HCT116 (cell line): ENCODE results near the gene IL20. TPM values are rescaled to one million over a fixed set of nuclear protein-coding genes. Genes with fewer than 3 reads are reported as not detected.

Experiments used
- ATAC-seq: fragments of 200-7000 bp; cut with Tn5 transposase; 2 replicates; pipeline ENCODE4 v1.9.1; 2020; ENCODE audit warnings: mild to moderate bottlenecking, moderate library complexity
- BruUV-seq: library from RNA; stranded (reverse); fragments of 400-500 nt; replicated peaks from 2 replicates; lab custom pipeline; 2021; lab: Mats Ljungman, UMichigan
- CTCF ChIA-PET: fragments of 300-600 bp; sonication (Branson Sonifier 250); formaldehyde crosslinking; loops from one replicate; lab custom pipeline; 2021; ENCODE audit warnings: antibody characterized with exemption; lab: Charles Lee
- POLR2A ChIA-PET: fragments of 300-600, 350-600 bp; sonication (Branson Sonifier 250); formaldehyde crosslinking; loops from one replicate; lab custom pipeline; 2021; ENCODE audit warnings: antibody characterized with exemption; lab: Charles Lee
- RAD21 ChIA-PET, 2 experiments: fragments of 300-600 bp; sonication (Branson Sonifier 250); formaldehyde crosslinking; loops; one replicate each; lab custom pipeline; 2023; ENCODE audit warnings: low total read pairs in 2 of 2; ENCODE audit not compliant: uncharacterized antibody in 2 of 2, unreplicated experiment in 2 of 2, low non-redundant PET in 1 of 2; lab: Charles Lee
- DNase-seq: peaks from one replicate; pipeline ENCODE4 v3.0.0-alpha.2; 2010; ENCODE audit warnings: low read depth, low spot score
- H2AFZ ChIP-seq: fragments of 200-600 bp; shearing (Covaris generic), sonication (generic); 2 replicates; pipeline ENCODE4 v1.6.1; 2017; ENCODE audit warnings: low read depth, mixed run types, mixed read lengths, antibody characterized with exemption, low read length; ENCODE audit not compliant: poor library complexity, severe bottlenecking
- H3K27ac ChIP-seq: 2 replicates; pipeline ENCODE4 v1.5.1; 2012; ENCODE audit warnings: low read depth, low read length
- H3K27me3 ChIP-seq: fragments of 200-600 bp; sonication (generic); 2 replicates; pipeline ENCODE4 v1.6.1; 2016; ENCODE audit warnings: mixed run types, low read length, mixed read lengths; ENCODE audit not compliant: insufficient read depth
- H3K36me3 ChIP-seq, 2 experiments: fragments of 200-500 bp in 1 of 2; fragments of 200-600 bp in 1 of 2; sonication (Bioruptor generic) in 1 of 2; sonication (generic) in 1 of 2; 2 replicates each; pipeline versions ENCODE4 v1.5.1 to v1.6.1; 2014 to 2016; ENCODE audit warnings: low read length in 2 of 2, inconsistent platforms in 1 of 2, mixed read lengths in 1 of 2, mixed run types in 1 of 2; ENCODE audit not compliant: insufficient read depth in 2 of 2, control insufficient read depth in 1 of 2
- H3K4me1 ChIP-seq, 2 experiments: fragments of 200-600 bp in 1 of 2; sonication (generic) in 1 of 2; 2 replicates each; pipeline versions ENCODE4 v1.5.1 to v1.6.1; 2012 to 2017; ENCODE audit warnings: low read length in 2 of 2, inconsistent platforms in 1 of 2, mild to moderate bottlenecking in 1 of 2, mixed read lengths in 1 of 2, mixed run types in 1 of 2, moderate library complexity in 1 of 2; ENCODE audit not compliant: insufficient read depth in 2 of 2, control insufficient read depth in 1 of 2
- H3K4me2 ChIP-seq: fragments of 200-600 bp; sonication (generic); 2 replicates; pipeline ENCODE4 v1.6.1; 2017; ENCODE audit warnings: mixed run types, low read length, mixed read lengths
- H3K4me3 ChIP-seq, 2 experiments: fragments of 200-600 bp in 1 of 2; sonication (generic) in 1 of 2; replicated peaks in 1 of 2; 2 replicates each; pipeline ENCODE4 v1.5.1; 2011 to 2016; ENCODE audit warnings: low read length in 2 of 2, control low read depth in 1 of 2, low read depth in 1 of 2, mild to moderate bottlenecking in 1 of 2, mixed read lengths in 1 of 2, mixed run types in 1 of 2
- H3K79me2 ChIP-seq: fragments of 200-600 bp; sonication (generic); 2 replicates; pipeline ENCODE4 v1.6.1; 2017; ENCODE audit warnings: mild to moderate bottlenecking, mixed run types, low read length, moderate library complexity, mixed read lengths; ENCODE audit not compliant: insufficient read depth
- H3K9ac ChIP-seq: fragments of 200-600 bp; sonication (generic); 2 replicates; pipeline ENCODE4 v1.6.1; 2016; ENCODE audit warnings: low read length, mixed read lengths
- H3K9me2 ChIP-seq: fragments of 200-600 bp; sonication (generic), shearing (Covaris generic); 2 replicates; pipeline ENCODE4 v1.6.1; 2017; ENCODE audit warnings: mixed run types, mild to moderate bottlenecking, moderate library complexity; ENCODE audit not compliant: insufficient read depth
- H3K9me3 ChIP-seq, 2 experiments: fragments of 200-500 bp in 1 of 2; fragments of 200-600 bp in 1 of 2; sonication (Bioruptor generic) in 1 of 2; sonication (generic) in 1 of 2; 2 replicates each; pipeline ENCODE4 v1.6.1; 2014 to 2017; ENCODE audit warnings: low read length in 2 of 2, mixed read lengths in 2 of 2, inconsistent platforms in 1 of 2, low read depth in 1 of 2, mild to moderate bottlenecking in 1 of 2, mixed run types in 1 of 2, moderate library complexity in 1 of 2; ENCODE audit not compliant: control insufficient read depth in 1 of 2, insufficient read depth in 1 of 2
- H4K20me1 ChIP-seq: fragments of 200-600 bp; sonication (generic), shearing (Covaris generic); 2 replicates; pipeline ENCODE4 v1.6.1; 2017; ENCODE audit warnings: mixed run types, mild to moderate bottlenecking, moderate library complexity; ENCODE audit not compliant: insufficient read depth
- CEBPB ChIP-seq: IDR thresholded peaks from 2 replicates; pipeline ENCODE4 v1.6.1; 2012; ENCODE audit warnings: low read depth
- CTCF ChIP-seq, 3 experiments: fragments of 200-600 bp in 1 of 3; sonication (generic) in 1 of 3; IDR thresholded peaks in 2 of 3; conservative IDR thresholded peaks in 1 of 3; 2 replicates each; pipeline ENCODE4 v1.5.1; 2012 to 2017; ENCODE audit warnings: low read depth in 2 of 3, low read length in 2 of 3, antibody characterized with exemption in 1 of 3, borderline replicate concordance in 1 of 3, control low read depth in 1 of 3, mild to moderate bottlenecking in 1 of 3, mixed read lengths in 1 of 3, mixed run types in 1 of 3, moderate library complexity in 1 of 3; ENCODE audit not compliant: insufficient read depth in 1 of 3
- EGR1 ChIP-seq: IDR thresholded peaks from 2 replicates; pipeline ENCODE4 v1.6.1; 2012; ENCODE audit warnings: low read depth
- ELF1 ChIP-seq: IDR thresholded peaks from 2 replicates; pipeline ENCODE4 v1.6.1; 2012; ENCODE audit warnings: low read depth, borderline replicate concordance
- EZH2 ChIP-seq: fragments of 200-600 bp; sonication (generic); IDR thresholded peaks from 2 replicates; pipeline ENCODE4 v1.6.1; 2017; ENCODE audit warnings: antibody characterized with exemption, mixed run types
- EZH2phosphoT487 ChIP-seq: fragments of 200-600 bp; IDR thresholded peaks from 2 replicates; pipeline ENCODE4 v1.6.1; 2018; ENCODE audit warnings: antibody characterized with exemption, borderline replicate concordance
- FOSL1 ChIP-seq: IDR thresholded peaks from 2 replicates; pipeline ENCODE4 v1.6.1; 2012; ENCODE audit warnings: low read depth
- ZNF274 ChIP-seq: fragments of 200-500 bp; sonication (Bioruptor generic); IDR thresholded peaks from 2 replicates; pipeline ENCODE4 v1.6.1; 2014; ENCODE audit warnings: mild to moderate bottlenecking, low read depth, low read length, inconsistent platforms
- intact Hi-C: fragments of 100-400 bp; cut with micrococcal nuclease; formaldehyde crosslinking; loops from 2 replicates; pipeline ENCODE4 v1.10.0; 2022
- total RNA-seq: library from RNA; stranded (reverse); gene quantifications from one replicate; pipeline ENCODE4 v1.2.1, GENCODE V29; 2021; ENCODE audit not compliant: unreplicated experiment
- TF ChIP-seq, protein P1 (sequence below): IDR thresholded peaks from 2 replicates; pipeline ENCODE4 v1.6.1; 2012

The IL20 gene
- total RNA-seq, 1 experiment from 2014 or later, result not detected

DNA sequence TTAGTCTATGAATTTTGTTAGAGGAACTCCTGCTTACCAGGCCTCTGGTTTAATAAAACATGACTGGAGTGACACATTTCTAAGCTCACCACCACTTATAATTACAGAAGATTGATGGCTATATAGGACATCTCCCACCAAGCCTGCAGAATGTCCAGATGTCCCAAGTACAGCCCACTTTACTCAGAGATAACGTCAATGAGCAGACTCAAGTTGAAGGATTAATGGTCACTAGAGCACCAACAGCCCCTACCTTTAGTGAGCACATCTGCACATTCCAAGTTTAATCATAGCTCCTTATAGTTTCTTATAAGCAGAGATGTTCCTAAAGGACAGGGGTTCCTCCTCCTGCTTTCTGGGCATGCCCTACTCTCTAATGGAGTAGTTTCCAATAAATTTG, 37.4 kb upstream of the IL20 start (continued):
- TF ChIP-seq CTCF (IDR thresholded peaks at IDR 0.05 in 2 of 3, conservative IDR thresholded peaks at IDR 0.05 in 1 of 3; ENCODE audit: borderline replicate concordance in 1 of 3, insufficient read depth in 1 of 3, low read depth in 2 of 3, low read length in 2 of 3) (no peak), CEBPB (no peak), ZNF274 (no peak), FOSL1 (no peak), EGR1 (no peak)
- TF ChIP-seq, all 23 proteins: peak for 0

- H3K9me3 ChIP-seq, result no peaks in the 10 kb centered on the region
- no peak for DNase-seq
- H2AFZ ChIP-seq, result no peak overlapping the region
- H3K4me1 ChIP-seq, result no peaks in the 10 kb centered on the region; a peak in 1 of 4 replicates
- no peaks in the 10 kb centered on the region for H3K9me2 ChIP-seq
- no peak for TF ChIP-seq EZH2phosphoT487
- TF ChIP-seq CEBPB, result no peak
- TF ChIP-seq, protein P1, sequence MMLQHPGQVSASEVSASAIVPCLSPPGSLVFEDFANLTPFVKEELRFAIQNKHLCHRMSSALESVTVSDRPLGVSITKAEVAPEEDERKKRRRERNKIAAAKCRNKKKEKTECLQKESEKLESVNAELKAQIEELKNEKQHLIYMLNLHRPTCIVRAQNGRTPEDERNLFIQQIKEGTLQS, result no peak
- TF ChIP-seq ELF1, result no peak
- TF ChIP-seq CTCF (IDR thresholded peaks at IDR 0.05 in 2 of 3, conservative IDR thresholded peaks at IDR 0.05 in 1 of 3; ENCODE audit: borderline replicate concordance in 1 of 3, insufficient read depth in 1 of 3, low read depth in 2 of 3, low read length in 2 of 3), result peak in 2 of 3 experiments; percentile 8 to 14; a peak in 1 of 6 replicates
- TF ChIP-seq EZH2, result no peak
- CTCF ChIA-PET, result interaction anchor here (0.9 to 1.0 kb wide), 2 partner anchors 152 to 722 kb away, joined by 3 read pairs; no protein-coding TSS in a partner anchor
- POLR2A ChIA-PET, result no interaction called here
- H3K9ac ChIP-seq, result no peak overlapping the region
- no TSS peak for BruUV-seq
- H3K27ac ChIP-seq, result no peak overlapping the region
- H4K20me1 ChIP-seq, result no peaks in the 10 kb centered on the region
- no peaks in the 10 kb centered on the region for H3K36me3 ChIP-seq
- no peaks in the 10 kb centered on the region for H3K79me2 ChIP-seq
- no peak overlapping the region for H3K4me3 ChIP-seq
- peaks cover 6% of the 10 kb centered on the region for H3K27me3 ChIP-seq
- ATAC-seq, result no peak
- H3K4me2 ChIP-seq, result no peak overlapping the region
- intact Hi-C loops, result no loop called here
- RAD21 ChIA-PET, result no interaction called here
These were observed 36.7 kb upstream of the IL20 start for GRCh38 chr1:206828765-206829164.
